Measurements from ENCODE around the gene NUP188. TPM values are rescaled to one million over a fixed set of nuclear protein-coding genes. Genes with fewer than 3 reads are reported as not detected.

NUP188 gene
- total and polyA plus RNA-seq, 2 donors (not counting 3 experiments of a cell fraction or from before 2014, with no cell fraction given): 62.7 to 66.2 TPM

GRCh38 chr9:128913995-128914772 is 33.3 kb upstream of the NUP188 start:
- no peak overlapping the region for H3K4me2 ChIP-seq (ENCODE audit: insufficient read depth, low read length)
- H3K9me3 ChIP-seq (replicated peaks; ENCODE audit: control insufficient read depth, insufficient read depth, low read length): no peaks in the 10 kb centered on the region
- H4K20me1 ChIP-seq (replicated peaks; ENCODE audit: control insufficient read depth, extremely low read depth, insufficient read depth, low read length): no peaks in the 10 kb centered on the region
- dilution Hi-C loops (cut with MboI; ENCODE audit: extremely low pct_ligation_motif_present, low sequenced_read_pairs) (no loop called here), intact Hi-C loops (cut with micrococcal nuclease) (no loop called here)
- ChIA-PET POLR2A (no interaction called here), CTCF (interaction anchor here (0.6 to 1.3 kb wide), 2 partner anchors 14 to 39 kb away, joined by 3 to 4 read pairs; no protein-coding TSS in a partner anchor)
- no peak for TF ChIP-seq POLR2AphosphoS5 (IDR thresholded peaks at IDR 0.05; ENCODE audit: insufficient read depth, low read depth, low read length)
- TF ChIP-seq POLR2A (IDR thresholded peaks at IDR 0.05; ENCODE audit: low read depth, low read length): no peak
- TF ChIP-seq EZH2 (IDR thresholded peaks at IDR 0.05; ENCODE audit: borderline replicate concordance, low read depth, low read length, severe bottlenecking): no peak
- no peak for TF ChIP-seq FOS (IDR thresholded peaks at IDR 0.05; ENCODE audit: borderline replicate concordance, insufficient read depth, low read length)
- no peak for TF ChIP-seq MAX (IDR thresholded peaks at IDR 0.05; ENCODE audit: insufficient read depth, insufficient read length)
- no peak for TF ChIP-seq GATA2 (IDR thresholded peaks at IDR 0.05; ENCODE audit: insufficient read depth, insufficient read length, low read depth, low read length)
- no peak for TF ChIP-seq CTCF (IDR thresholded peaks at IDR 0.05; ENCODE audit: extremely low read depth in 1 of 2, insufficient read depth in 1 of 2, low read depth in 1 of 2, low read length in 2 of 2)
- TF ChIP-seq MYC (IDR thresholded peaks at IDR 0.05; ENCODE audit: low read depth, low read length): no peak
- no peak for TF ChIP-seq JUN (IDR thresholded peaks at IDR 0.05; ENCODE audit: borderline replicate concordance, insufficient read depth, insufficient read length, low read depth)
- FAIRE-seq: no peak
- H2AFZ ChIP-seq (ENCODE audit: low read depth, low read length): no peak overlapping the region
- H3K9me1 ChIP-seq (replicated peaks; ENCODE audit: control insufficient read depth, extremely low read depth, insufficient read depth, low read length): no peaks in the 10 kb centered on the region
- no peak for DNase-seq (ENCODE audit: low read depth, low spot score)
- H3K4me3 ChIP-seq (replicated peaks in 1 of 3; ENCODE audit: insufficient read depth in 1 of 3, low read depth in 1 of 3, low read length in 3 of 3): no peak overlapping the region
- no peaks in the 10 kb centered on the region for H3K27me3 ChIP-seq (ENCODE audit: control insufficient read depth in 2 of 2, insufficient read depth in 2 of 2, low read length in 2 of 2)
- no TSS peak for BruUV-seq (replicated peaks)
- H3K79me2 ChIP-seq (ENCODE audit: control insufficient read depth, insufficient read depth, low read length): peaks cover 58% of the 10 kb centered on the region
- H3K4me1 ChIP-seq (ENCODE audit: control insufficient read depth, extremely low read depth, insufficient read depth, low read length): peaks cover 73% of the 10 kb centered on the region
- H3K27ac ChIP-seq (ENCODE audit: insufficient read depth, low read depth, low read length): peak overlapping the region; percentile 94
- no peak overlapping the region for H3K9ac ChIP-seq (replicated peaks; ENCODE audit: extremely low read depth, insufficient read depth, low read length)
- peaks cover 18 to 33% of the 10 kb centered on the region in 2 experiments for H3K36me3 ChIP-seq (ENCODE audit: control insufficient read depth in 2 of 2, extremely low read depth in 1 of 2, insufficient read depth in 2 of 2, low read length in 2 of 2)

Measured in endothelial cell of umbilical vein (primary cell).